AG04449 (cell line): ENCODE results near the gene TMBIM4.

Experiments used
- CTCF ChIA-PET: fragments of 350-600 bp; formaldehyde crosslinking; extraction: SDS; loops from one replicate; lab custom pipeline; 2021; ENCODE audit warnings: antibody characterized with exemption; lab: Yijun Ruan, JAX
- POLR2A ChIA-PET: fragments of 400-600, 350-600 bp; formaldehyde crosslinking; extraction: SDS; loops from one replicate; lab custom pipeline; 2020; ENCODE audit warnings: antibody characterized with exemption, inconsistent platforms; lab: Yijun Ruan, JAX
- DNase-seq: peaks from one replicate; pipeline ENCODE4 v3.0.0-alpha.2; 2010; ENCODE audit warnings: low read depth, low spot score
- H3K4me3 ChIP-seq: 2 replicates; pipeline ENCODE4 v1.5.1; 2011; ENCODE audit warnings: low read depth, mild to moderate bottlenecking, control low read depth, low read length
- TF ChIP-seq, protein P1 (sequence below): IDR thresholded peaks from one replicate; pipeline ENCODE4 v1.5.1; 2011; ENCODE audit warnings: mild to moderate bottlenecking, moderate library complexity, low read length, control low read depth, inconsistent platforms; ENCODE audit not compliant: insufficient read depth; ENCODE audit errors: missing control alignments

TMBIM4 gene

DNA sequence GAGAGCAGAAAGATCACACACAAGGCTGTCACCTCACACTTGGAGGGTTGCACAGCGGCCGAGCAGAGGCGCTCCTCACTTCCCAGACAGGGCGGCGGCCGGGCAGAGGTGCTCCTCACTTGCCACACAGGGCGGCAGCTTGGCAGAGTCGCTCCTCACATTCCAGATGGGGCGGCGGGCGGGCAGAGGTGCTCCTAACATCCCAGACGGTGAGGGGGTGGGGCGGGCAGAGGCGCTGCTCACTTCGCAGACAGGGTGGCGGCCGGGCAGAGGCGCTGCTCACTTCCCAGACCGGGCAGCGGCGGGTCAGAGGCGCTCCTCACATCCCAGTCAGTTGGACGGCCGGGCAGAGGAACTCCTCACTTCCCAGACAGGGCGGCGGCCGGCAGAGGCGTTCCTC, 9.1 kb downstream of the TMBIM4 start:
- TF ChIP-seq, protein P1, sequence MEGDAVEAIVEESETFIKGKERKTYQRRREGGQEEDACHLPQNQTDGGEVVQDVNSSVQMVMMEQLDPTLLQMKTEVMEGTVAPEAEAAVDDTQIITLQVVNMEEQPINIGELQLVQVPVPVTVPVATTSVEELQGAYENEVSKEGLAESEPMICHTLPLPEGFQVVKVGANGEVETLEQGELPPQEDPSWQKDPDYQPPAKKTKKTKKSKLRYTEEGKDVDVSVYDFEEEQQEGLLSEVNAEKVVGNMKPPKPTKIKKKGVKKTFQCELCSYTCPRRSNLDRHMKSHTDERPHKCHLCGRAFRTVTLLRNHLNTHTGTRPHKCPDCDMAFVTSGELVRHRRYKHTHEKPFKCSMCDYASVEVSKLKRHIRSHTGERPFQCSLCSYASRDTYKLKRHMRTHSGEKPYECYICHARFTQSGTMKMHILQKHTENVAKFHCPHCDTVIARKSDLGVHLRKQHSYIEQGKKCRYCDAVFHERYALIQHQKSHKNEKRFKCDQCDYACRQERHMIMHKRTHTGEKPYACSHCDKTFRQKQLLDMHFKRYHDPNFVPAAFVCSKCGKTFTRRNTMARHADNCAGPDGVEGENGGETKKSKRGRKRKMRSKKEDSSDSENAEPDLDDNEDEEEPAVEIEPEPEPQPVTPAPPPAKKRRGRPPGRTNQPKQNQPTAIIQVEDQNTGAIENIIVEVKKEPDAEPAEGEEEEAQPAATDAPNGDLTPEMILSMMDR, result no peak
- POLR2A ChIA-PET, result interaction anchor here (3.3 kb wide), 1 partner anchor 9 kb away, joined by 14 read pairs; the partner anchor contains the start of gene TMBIM4
- CTCF ChIA-PET, result interaction anchor here (0.7 to 1.1 kb wide), 2 partner anchors 10 to 15 kb away, joined by 3 to 4 read pairs; no protein-coding TSS in a partner anchor
- DNase-seq, result no peak
- no peak overlapping the region for H3K4me3 ChIP-seq

DNA sequence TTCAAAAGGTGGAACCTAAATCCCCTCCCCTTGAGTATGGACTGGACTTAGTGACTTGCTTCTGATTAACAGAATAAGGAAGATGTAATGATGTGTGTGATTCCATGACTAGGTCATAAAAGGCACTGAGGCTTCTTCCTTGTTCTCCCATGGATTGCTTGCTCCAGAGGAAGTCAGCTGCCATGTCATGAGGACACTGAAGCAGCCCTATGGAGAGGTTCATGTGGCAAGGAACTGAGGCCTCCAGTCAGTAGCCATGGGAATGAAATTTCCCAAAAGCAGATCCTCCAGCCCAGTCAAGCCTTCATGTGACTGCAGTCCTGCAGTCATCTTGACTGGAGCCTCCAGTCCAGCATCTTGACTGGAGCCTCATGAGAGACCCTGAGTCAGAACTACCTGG, 10.7 kb downstream of the TMBIM4 start:
- POLR2A ChIA-PET, result interaction anchor here (3.3 kb wide), 1 partner anchor 10 kb away, joined by 14 read pairs; the partner anchor contains the start of gene TMBIM4
- DNase-seq, result no peak
- CTCF ChIA-PET, result interaction anchor here (1.1 to 2.5 kb wide), 5 partner anchors 10 to 51 kb away, joined by 3 to 12 read pairs (median 4); partner anchors contain the start of gene TMBIM4

DNA sequence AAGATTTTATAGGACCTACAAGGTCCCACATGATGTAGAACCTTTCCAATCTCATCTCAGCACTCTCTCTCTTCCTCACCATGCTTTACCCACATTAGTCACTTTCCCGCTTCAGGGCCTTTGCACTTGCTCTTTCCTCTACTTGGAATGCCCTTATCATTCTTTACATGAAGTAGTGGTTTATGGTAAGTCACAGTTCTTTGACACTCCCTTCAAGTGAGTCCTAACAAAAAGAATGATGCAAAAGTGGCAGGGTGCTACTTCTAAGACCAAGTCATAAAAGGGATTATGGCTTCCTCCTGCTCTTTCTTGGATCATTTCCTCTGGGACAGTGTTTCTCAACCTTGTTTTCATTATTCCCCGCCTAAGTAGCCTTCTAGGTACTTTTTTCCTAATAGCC, 13.1 kb downstream of the TMBIM4 start:
- DNase-seq, result no peak
- H3K4me3 ChIP-seq, result no peak overlapping the region
- ChIA-PET CTCF (no interaction called here), POLR2A (no interaction called here)
- TF ChIP-seq, protein P1, result no peak

More for the DNA sequence above, 10.7 kb downstream of the TMBIM4 start:
- H3K4me3 ChIP-seq, result no peak overlapping the region
- TF ChIP-seq, protein P1, result no peak

DNA sequence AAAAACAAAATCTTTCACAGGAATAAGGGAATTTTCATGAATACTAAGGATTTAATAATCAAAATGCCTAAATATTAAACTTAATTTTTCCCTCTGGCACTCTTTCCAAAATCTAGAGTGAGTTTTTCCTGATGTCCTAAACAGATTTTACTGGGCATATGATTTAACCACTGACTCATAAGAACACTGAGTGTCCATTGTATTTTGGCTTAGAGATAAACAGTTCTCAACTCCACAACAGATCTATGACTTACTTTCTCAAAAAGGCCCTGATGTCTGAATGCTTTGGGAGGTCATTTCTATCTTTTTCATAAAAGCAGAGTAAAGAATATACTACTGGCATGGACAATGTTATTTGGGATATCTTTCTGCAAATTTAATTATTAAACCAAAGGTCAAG, 15.0 kb downstream of the TMBIM4 start:
- DNase-seq, result no peak
- H3K4me3 ChIP-seq, result no peak overlapping the region
- TF ChIP-seq, protein P1, result no peak
- CTCF ChIA-PET, result no interaction called here
- POLR2A ChIA-PET, result no interaction called here

DNA sequence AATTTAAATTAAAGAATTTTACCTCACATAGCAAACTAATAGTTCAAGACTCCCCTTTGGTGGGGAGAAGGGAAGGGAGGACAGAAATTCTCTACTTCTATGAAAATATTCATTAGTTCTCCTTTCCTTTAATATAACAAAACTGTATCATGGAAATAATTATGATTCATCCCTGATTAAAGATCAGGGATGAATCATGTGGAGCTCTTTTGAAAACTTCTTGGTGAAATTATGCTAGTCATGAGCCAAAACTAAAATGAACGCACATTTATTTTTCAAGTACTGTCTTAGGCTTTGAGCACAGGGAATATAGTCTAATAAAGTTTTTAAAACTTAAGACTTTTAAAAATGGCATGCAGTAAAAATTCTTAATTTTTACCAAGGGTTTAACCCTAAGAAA, 17.1 kb downstream of the TMBIM4 start:
- DNase-seq, result no peak
- H3K4me3 ChIP-seq, result no peak overlapping the region
- POLR2A ChIA-PET, result no interaction called here
- TF ChIP-seq, protein P1, result no peak
- CTCF ChIA-PET, result no interaction called here

DNA sequence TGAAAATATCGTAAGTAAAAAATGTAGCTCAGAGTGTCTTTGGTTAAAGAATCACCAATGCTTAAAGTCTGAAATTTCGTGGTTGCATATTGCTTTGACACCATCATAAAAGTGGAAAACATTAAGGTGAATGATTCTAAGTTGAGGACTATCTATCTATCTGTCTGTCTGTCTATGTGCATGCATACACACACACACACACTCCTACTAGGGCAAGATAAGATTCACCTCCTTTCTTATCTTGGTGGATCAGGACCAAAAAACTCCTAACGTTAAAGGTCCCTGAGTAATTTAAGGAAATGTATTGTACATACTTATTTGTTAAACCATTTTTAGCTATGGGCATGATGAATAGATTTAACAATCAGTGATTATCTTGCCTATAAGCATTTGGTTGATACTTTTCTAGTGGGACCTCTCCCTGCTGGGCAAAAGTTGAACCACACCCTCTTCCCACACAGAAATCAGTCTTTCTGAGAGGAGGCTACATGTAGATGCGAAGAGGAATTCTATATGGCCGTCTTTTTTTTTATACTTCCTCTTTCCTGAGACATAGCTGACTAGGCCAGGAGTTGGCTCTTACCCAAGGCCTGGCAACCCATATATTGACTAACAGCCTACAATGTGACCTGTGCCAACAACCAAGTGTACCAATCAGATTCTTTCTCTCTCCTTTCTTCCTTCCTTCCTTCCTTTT, 19.9 kb downstream of the TMBIM4 start:
- ChIA-PET POLR2A (no interaction called here), CTCF (no interaction called here)
- no peak for DNase-seq
- TF ChIP-seq, protein P1, result no peak
- H3K4me3 ChIP-seq, result no peak overlapping the region
